ENCODE data around the gene FSTL3.

FSTL3 gene

DNA sequence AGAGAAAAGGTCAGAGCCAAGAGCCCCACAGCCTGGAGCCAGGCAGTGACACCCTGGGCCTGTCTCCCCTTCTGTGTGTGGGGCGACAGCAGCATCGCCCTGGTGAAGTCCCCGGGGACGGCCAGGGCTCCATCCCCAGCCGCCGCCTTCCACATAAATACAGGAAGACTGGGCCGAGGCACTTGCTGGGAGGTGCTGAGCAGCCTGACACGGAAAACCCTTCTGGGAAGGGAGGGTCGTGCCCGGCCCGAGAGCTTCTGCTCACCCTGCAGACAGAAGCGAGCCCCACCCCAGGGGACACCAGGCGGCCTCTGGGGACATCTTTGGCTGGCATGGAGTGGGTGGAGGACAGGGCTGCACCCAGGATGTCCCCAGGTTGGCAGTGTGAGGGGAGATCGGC lies 31.4 kb upstream of the FSTL3 start:
- no peak overlapping the region for H3K27ac ChIP-seq
- no peak for DNase-seq (ENCODE audit: low read depth, low spot score)

- H3K27ac ChIP-seq = no peak overlapping the region
- no peak for DNase-seq (ENCODE audit: low read depth, low spot score)
Observed at GRCh38 chr19:645912-646778, 30.0 kb upstream of the FSTL3 start.

GRCh38 chr19:646779-647565 lies 29.2 kb upstream of the FSTL3 start:
- H3K27ac ChIP-seq = no peak overlapping the region
- DNase-seq (ENCODE audit: low read depth, low spot score) = no peak

DNA sequence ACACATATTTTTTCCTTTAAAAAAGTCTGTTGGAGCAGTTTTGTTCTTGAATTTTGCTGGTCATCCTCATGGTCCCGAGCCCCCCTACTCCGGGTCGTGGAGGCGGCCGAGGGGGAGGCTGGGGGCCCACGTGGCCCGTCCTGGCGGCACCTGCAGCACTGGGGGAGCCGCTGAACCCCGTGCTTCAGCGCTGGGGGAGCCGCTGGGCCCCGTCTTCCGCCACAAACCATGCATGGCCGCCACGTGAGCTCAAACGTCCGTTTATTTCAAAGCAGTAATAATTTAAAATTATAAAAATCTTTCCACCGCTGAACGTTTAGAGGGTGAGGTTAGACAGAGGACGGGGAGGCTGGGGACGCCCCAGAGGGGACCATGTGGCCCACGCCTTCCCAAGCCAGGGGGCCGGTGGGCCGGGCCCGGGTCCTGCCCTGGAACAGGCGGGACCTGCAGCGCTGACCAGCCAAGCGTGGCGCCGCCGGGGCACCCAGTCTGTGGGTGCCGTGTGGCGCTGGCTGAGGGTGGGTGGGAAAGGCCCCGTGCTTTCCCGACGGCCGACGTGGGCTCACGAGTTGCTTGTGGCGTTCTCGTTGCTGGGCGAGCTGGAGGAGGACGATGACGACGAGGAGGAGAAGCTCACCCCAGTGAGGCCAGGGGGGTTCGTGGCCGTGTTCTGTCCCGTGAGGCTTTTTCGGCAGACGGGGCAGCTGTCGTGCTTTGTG lies 28.5 kb upstream of the FSTL3 start:
- no peak overlapping the region for H3K27ac ChIP-seq
- DNase-seq (ENCODE audit: low read depth, low spot score) = no peak

- DNase-seq (ENCODE audit: low read depth, low spot score) = no peak
- no peak overlapping the region for H3K27ac ChIP-seq
Observed at GRCh38 chr19:648305-648704, 27.9 kb upstream of the FSTL3 start.

GRCh38 chr19:648904-649801 lies 27.0 kb upstream of the FSTL3 start:
- no peak overlapping the region for H3K27ac ChIP-seq
- DNase-seq (ENCODE audit: low read depth, low spot score) = no peak

DNA sequence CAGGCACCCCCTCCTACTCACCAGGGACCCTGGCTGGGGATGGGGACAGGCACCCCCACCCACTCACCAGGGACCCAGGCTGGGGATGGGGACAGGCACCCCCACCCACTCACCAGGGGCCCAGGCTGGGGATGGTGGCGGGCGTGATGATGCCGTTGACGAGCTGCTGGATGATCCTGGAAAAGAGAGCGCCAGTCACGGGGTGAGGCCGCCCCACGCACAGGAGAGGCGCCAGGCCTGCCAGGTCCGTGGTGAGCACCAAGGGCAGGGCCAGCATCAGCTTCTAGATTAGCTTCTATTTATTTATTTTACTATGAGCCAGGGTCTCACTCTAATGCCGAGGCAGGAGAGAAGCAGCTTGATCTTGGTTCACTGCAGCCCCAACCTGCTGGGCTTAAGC lies 26.1 kb upstream of the FSTL3 start:
- no peak overlapping the region for H3K27ac ChIP-seq
- DNase-seq (ENCODE audit: low read depth, low spot score) = no peak

GRCh38 chr19:651114-651818 lies 24.9 kb upstream of the FSTL3 start:
- DNase-seq (ENCODE audit: low read depth, low spot score) = no peak

DNA sequence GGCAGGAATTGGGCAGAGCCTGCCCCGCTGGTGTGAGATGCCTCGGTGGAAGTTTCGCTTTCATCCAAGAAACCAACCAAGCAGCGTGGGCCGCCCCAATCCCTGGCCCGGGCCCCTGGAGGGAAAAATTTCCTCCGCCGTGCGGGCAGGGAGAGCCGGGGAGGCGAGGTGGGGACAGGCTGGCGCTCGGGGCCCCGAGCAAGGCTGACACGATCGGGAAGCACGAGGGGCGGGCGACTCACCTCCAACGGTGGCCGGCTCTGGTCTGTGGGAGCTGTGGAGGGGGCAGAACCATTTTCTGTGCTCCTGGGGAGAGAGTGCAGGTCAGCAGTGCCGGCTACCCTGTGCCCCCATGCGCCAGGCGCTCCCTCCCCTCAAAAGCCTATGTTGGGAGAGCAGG lies 24.2 kb upstream of the FSTL3 start:
- H3K27ac ChIP-seq = no peak overlapping the region
- no peak for DNase-seq (ENCODE audit: low read depth, low spot score)

More at GRCh38 chr19:651114-651818, 24.9 kb upstream of the FSTL3 start:
- H3K27ac ChIP-seq = no peak overlapping the region

GRCh38 chr19:652467-653389 lies 23.5 kb upstream of the FSTL3 start:
- no peak overlapping the region for H3K27ac ChIP-seq
- DNase-seq (ENCODE audit: low read depth, low spot score) = no peak

DNA sequence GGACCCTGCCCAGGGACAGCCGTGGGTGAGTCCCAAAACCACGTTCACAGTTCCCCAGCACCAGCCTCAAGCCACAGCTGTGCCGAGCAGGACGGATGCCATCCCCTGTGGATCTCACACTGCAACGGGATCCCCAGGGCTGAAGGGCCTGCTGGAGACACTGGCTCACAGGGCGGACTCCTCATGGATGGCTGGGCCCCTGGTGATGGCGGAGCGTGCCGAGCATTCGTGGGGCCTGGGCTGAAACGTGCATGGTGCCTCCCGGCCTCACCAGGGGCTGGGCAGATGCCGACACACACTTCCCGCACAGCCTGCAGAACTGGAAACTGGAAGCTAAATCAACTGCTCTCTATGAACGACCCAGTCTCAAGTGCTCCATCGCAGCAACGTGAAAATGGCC lies 22.8 kb upstream of the FSTL3 start:
- no peak for DNase-seq (ENCODE audit: low read depth, low spot score)
- no peak overlapping the region for H3K27ac ChIP-seq

- H3K27ac ChIP-seq = no peak overlapping the region
- DNase-seq (ENCODE audit: low read depth, low spot score) = no peak
Observed at GRCh38 chr19:655691-656090, 20.5 kb upstream of the FSTL3 start.

- no peak for DNase-seq (ENCODE audit: low read depth, low spot score)
- H3K27ac ChIP-seq = no peak overlapping the region
Observed at GRCh38 chr19:656751-657559, 19.2 kb upstream of the FSTL3 start.

DNA sequence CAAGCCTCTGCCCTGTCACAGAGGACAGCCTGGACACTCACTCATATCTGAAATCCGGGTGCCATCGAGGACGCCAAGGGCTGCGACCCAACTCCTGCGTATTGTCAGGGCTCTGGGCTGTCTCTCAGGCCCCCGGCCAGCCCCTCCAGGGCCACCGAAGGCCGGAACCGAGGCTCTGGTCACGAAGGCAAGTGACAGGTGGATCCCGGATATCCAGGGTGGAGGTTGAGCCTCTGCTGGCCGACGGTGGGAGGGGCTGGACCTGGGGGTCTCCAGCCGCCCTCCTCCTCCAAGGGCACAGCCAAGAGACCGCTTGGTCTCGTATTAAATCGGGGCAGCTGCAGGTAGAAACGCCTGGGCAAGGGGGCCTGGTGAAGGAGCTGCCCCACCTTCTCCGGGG lies 18.6 kb upstream of the FSTL3 start:
- no peak for DNase-seq (ENCODE audit: low read depth, low spot score)
- H3K27ac ChIP-seq = no peak overlapping the region

GRCh38 chr19:658059-658839 lies 17.9 kb upstream of the FSTL3 start:
- peak overlapping the region; percentile 86 for H3K27ac ChIP-seq
- DNase-seq (ENCODE audit: low read depth, low spot score) = no peak

DNA sequence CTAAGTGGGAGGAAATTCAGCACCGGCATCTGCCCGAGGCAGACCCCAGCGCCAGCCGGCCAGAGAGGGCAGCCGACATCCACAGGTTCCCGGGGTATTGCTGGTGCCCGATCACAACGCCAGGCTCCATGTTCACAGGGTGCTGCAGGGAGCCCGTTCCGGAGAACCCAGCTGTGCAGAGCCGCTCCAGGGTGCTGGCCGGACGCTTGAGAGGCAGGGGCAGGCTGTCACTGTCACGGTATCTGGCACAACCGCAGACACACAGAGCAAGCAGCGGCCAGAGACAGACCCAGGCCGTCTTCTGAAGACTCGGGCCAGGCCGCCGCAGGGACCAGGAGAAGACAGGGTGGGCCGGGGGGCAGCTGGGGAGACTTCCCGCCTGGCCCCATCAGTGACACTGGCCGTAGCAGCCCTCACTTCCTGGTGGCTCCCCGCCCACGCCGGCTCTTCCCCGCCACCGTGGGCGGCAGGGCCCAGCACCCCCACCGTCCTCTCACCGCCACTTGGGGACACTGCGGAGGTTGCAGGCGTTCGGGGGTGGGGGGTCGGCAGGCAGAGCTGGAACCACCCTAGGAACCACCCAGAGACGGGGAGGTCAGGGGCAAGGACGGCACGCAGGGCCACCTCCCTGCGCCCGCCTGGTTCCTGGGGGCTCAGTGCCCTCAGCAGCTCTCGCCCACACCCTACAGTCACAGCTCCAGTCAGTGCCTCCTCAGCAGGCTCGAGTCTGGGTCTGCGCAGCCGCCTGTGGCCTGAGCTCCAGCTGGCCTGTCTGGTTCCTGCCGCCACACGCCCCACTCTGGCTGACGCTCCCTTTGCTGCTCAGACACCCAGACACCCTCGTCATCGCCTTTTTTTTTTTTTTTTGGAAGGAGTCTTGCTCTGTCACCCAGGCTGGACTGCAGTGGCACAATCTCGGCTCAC lies 17.0 kb upstream of the FSTL3 start:
- DNase-seq (ENCODE audit: low read depth, low spot score) = peak; percentile 93
- H3K27ac ChIP-seq = peak overlapping the region; percentile 86
